Measurements from ENCODE around the gene HECTD1.

- no peak for TF ChIP-seq POLR2AphosphoS5 (IDR thresholded peaks at IDR 0.05; ENCODE audit: low read depth, low read length)
- TF ChIP-seq POLR2A (IDR thresholded peaks at IDR 0.05; ENCODE audit: low read depth, low read length): no peak
- no peak for TF ChIP-seq PAX5 (IDR thresholded peaks at IDR 0.05; ENCODE audit: insufficient read depth, low read length, severe bottlenecking)
- no peak for TF ChIP-seq TAF1 (IDR thresholded peaks at IDR 0.05; ENCODE audit: low read depth, low read length)
- no peak for TF ChIP-seq POU2F2 (IDR thresholded peaks at IDR 0.05; ENCODE audit: low read depth, low read length)
These were observed 9.9 kb downstream of the HECTD1 start for GRCh38 chr14:31197671-31198070.

Measured in GM12891 (cell line).